SH-SY5Y (cell line): ENCODE results near the gene SELENOO.

Source experiments
- GATA2 ChIP-seq: IDR thresholded peaks from 2 replicates; pipeline ENCODE4 v1.6.1; 2011; ENCODE audit warnings: mild to moderate bottlenecking, low read depth, low read length
- GATA3 ChIP-seq: IDR thresholded peaks from 2 replicates; pipeline ENCODE4 v1.6.1; 2011; ENCODE audit warnings: low read depth, mild to moderate bottlenecking, low read length, moderate library complexity

GRCh38 chr22:50256258-50256862 lies 55.5 kb downstream of the SELENOO start:
- TF ChIP-seq GATA3 (no peak), GATA2 (no peak)
